OCI-LY1 (cell line): ENCODE measurements around the gene METTL1.

Source experiments
- EZH2 ChIP-seq: fragments of 200-600 bp; sonication (generic), shearing (Covaris generic); IDR thresholded peaks from 2 replicates; pipeline ENCODE4 v1.8.0; 2017; ENCODE audit warnings: borderline replicate concordance, mixed run types, mild to moderate bottlenecking, antibody characterized with exemption, low read length, moderate library complexity, mixed read lengths
- TF ChIP-seq, protein P1 (sequence below): fragments of 200-600 bp; sonication (generic), shearing (Covaris generic); IDR thresholded peaks from 2 replicates; pipeline ENCODE4 v1.5.1; 2017; ENCODE audit warnings: mild to moderate bottlenecking, antibody characterized with exemption, low read length, moderate library complexity, mixed read lengths

GRCh38 chr12:57741844-57742738 lies 29.8 kb downstream of the METTL1 start:
- TF ChIP-seq, protein P1, sequence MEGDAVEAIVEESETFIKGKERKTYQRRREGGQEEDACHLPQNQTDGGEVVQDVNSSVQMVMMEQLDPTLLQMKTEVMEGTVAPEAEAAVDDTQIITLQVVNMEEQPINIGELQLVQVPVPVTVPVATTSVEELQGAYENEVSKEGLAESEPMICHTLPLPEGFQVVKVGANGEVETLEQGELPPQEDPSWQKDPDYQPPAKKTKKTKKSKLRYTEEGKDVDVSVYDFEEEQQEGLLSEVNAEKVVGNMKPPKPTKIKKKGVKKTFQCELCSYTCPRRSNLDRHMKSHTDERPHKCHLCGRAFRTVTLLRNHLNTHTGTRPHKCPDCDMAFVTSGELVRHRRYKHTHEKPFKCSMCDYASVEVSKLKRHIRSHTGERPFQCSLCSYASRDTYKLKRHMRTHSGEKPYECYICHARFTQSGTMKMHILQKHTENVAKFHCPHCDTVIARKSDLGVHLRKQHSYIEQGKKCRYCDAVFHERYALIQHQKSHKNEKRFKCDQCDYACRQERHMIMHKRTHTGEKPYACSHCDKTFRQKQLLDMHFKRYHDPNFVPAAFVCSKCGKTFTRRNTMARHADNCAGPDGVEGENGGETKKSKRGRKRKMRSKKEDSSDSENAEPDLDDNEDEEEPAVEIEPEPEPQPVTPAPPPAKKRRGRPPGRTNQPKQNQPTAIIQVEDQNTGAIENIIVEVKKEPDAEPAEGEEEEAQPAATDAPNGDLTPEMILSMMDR, result peak; percentile 60
- TF ChIP-seq EZH2, result no peak
